ENCODE results near the gene TMEM170B.

Gene TMEM170B

GRCh38 chr6:11534561-11534960 is 3.0 kb upstream of the TMEM170B start:
- Histone ChIP-seq H4K20me1 (ENCODE audit: insufficient read depth, low read length) (no peaks in the 10 kb centered on the region), H3K4me2 (ENCODE audit: insufficient read depth, low read length) (no peak overlapping the region), H3K4me3 (ENCODE audit: low read depth in 1 of 2, low read length in 2 of 2) (no peak overlapping the region), H3K27me3 (ENCODE audit: insufficient read depth, low read length, poor library complexity) (peaks cover 7% of the 10 kb centered on the region), H3K36me3 (ENCODE audit: insufficient read depth, low read length) (no peaks in the 10 kb centered on the region), H3K79me2 (ENCODE audit: insufficient read depth, low read length) (peaks cover 19% of the 10 kb centered on the region), H2AFZ (ENCODE audit: low read depth, low read length) (no peak overlapping the region), H3K27ac (ENCODE audit: low read length) (no peak overlapping the region), H3K9ac (ENCODE audit: low read depth, low read length) (no peak overlapping the region), H3K9me3 (ENCODE audit: insufficient read depth, low read length, severe bottlenecking) (no peaks in the 10 kb centered on the region), H3K4me1 (ENCODE audit: insufficient read depth, low read length) (peaks cover 18% of the 10 kb centered on the region)
- ATAC-seq (ENCODE audit: insufficient read depth, low read depth) (no peak), DNase-seq (no peak)
- TF ChIP-seq EZH2 (IDR thresholded peaks at IDR 0.05; ENCODE audit: borderline replicate concordance, low read depth, low read length, severe bottlenecking) = no peak
- TF ChIP-seq, protein P1, sequence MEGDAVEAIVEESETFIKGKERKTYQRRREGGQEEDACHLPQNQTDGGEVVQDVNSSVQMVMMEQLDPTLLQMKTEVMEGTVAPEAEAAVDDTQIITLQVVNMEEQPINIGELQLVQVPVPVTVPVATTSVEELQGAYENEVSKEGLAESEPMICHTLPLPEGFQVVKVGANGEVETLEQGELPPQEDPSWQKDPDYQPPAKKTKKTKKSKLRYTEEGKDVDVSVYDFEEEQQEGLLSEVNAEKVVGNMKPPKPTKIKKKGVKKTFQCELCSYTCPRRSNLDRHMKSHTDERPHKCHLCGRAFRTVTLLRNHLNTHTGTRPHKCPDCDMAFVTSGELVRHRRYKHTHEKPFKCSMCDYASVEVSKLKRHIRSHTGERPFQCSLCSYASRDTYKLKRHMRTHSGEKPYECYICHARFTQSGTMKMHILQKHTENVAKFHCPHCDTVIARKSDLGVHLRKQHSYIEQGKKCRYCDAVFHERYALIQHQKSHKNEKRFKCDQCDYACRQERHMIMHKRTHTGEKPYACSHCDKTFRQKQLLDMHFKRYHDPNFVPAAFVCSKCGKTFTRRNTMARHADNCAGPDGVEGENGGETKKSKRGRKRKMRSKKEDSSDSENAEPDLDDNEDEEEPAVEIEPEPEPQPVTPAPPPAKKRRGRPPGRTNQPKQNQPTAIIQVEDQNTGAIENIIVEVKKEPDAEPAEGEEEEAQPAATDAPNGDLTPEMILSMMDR (IDR thresholded peaks at IDR 0.05; ENCODE audit: borderline replicate concordance, extremely low read depth, low read length, poor library complexity, severe bottlenecking) = no peak

GRCh38 chr6:11535801-11536230 is 1.7 kb upstream of the TMEM170B start:
- Histone ChIP-seq H3K4me2 (ENCODE audit: insufficient read depth, low read length) (no peak overlapping the region), H3K4me1 (ENCODE audit: insufficient read depth, low read length) (peaks cover 24% of the 10 kb centered on the region)
- DNase-seq = peak; percentile 14

GRCh38 chr6:11536795-11537194 is 754 bp upstream of the TMEM170B start:
- Histone ChIP-seq H3K27me3 (ENCODE audit: insufficient read depth, low read length, poor library complexity) (peaks cover 7% of the 10 kb centered on the region), H3K4me2 (ENCODE audit: insufficient read depth, low read length) (peak overlapping the region; percentile 96), H3K79me2 (ENCODE audit: insufficient read depth, low read length) (peaks cover 41% of the 10 kb centered on the region), H3K27ac (ENCODE audit: low read length) (peak overlapping the region; percentile 74), H4K20me1 (ENCODE audit: insufficient read depth, low read length) (peaks cover 8% of the 10 kb centered on the region; the same call in 1 of the 2 replicates), H3K4me1 (ENCODE audit: insufficient read depth, low read length) (peaks cover 29% of the 10 kb centered on the region), H3K4me3 (ENCODE audit: low read depth in 1 of 2, low read length in 2 of 2) (peak overlapping the region; percentile 43 to 91; a peak in 3 of 4 replicates), H3K36me3 (ENCODE audit: insufficient read depth, low read length) (no peaks in the 10 kb centered on the region), H3K9ac (ENCODE audit: low read depth, low read length) (peak overlapping the region; percentile 89), H3K9me3 (ENCODE audit: insufficient read depth, low read length, severe bottlenecking) (no peaks in the 10 kb centered on the region), H2AFZ (ENCODE audit: low read depth, low read length) (peak overlapping the region; percentile 84)
- DNase-seq (peak; percentile 15), ATAC-seq (ENCODE audit: insufficient read depth, low read depth) (no peak)
- no peak for TF ChIP-seq EZH2 (IDR thresholded peaks at IDR 0.05; ENCODE audit: borderline replicate concordance, low read depth, low read length, severe bottlenecking)
- TF ChIP-seq, protein P1 (IDR thresholded peaks at IDR 0.05; ENCODE audit: borderline replicate concordance, extremely low read depth, low read length, poor library complexity, severe bottlenecking) = no peak

More at GRCh38 chr6:11535801-11536230, 1.7 kb upstream of the TMEM170B start:
- no peak for ATAC-seq (ENCODE audit: insufficient read depth, low read depth)
- H2AFZ ChIP-seq (ENCODE audit: low read depth, low read length) = no peak overlapping the region
- H3K27me3 ChIP-seq (ENCODE audit: insufficient read depth, low read length, poor library complexity) = peaks cover 7% of the 10 kb centered on the region
- H3K9me3 ChIP-seq (ENCODE audit: insufficient read depth, low read length, severe bottlenecking) = no peaks in the 10 kb centered on the region
- no peak overlapping the region for H3K4me3 ChIP-seq (ENCODE audit: low read depth in 1 of 2, low read length in 2 of 2)
- H3K79me2 ChIP-seq (ENCODE audit: insufficient read depth, low read length) = peaks cover 32% of the 10 kb centered on the region
- H3K27ac ChIP-seq (ENCODE audit: low read length) = no peak overlapping the region
- no peak overlapping the region for H3K9ac ChIP-seq (ENCODE audit: low read depth, low read length)
- H4K20me1 ChIP-seq (ENCODE audit: insufficient read depth, low read length) = peaks cover 6% of the 10 kb centered on the region; the same call in 1 of the 2 replicates
- TF ChIP-seq EZH2 (IDR thresholded peaks at IDR 0.05; ENCODE audit: borderline replicate concordance, low read depth, low read length, severe bottlenecking) = no peak
- TF ChIP-seq, protein P1 (IDR thresholded peaks at IDR 0.05; ENCODE audit: borderline replicate concordance, extremely low read depth, low read length, poor library complexity, severe bottlenecking) = no peak
- H3K36me3 ChIP-seq (ENCODE audit: insufficient read depth, low read length) = no peaks in the 10 kb centered on the region

All from DND-41 (cell line).